HFFc6 (cell line): ENCODE results near the gene ARFGAP3. TPM values are rescaled to one million over a fixed set of nuclear protein-coding genes. Genes with fewer than 3 reads are reported as not detected.

ENCODE experiments used
- DNase-seq: peaks from one replicate; pipeline ENCODE4 v3.0.0-alpha.2; 2018
- H3K27ac Mint-ChIP-seq: 2 replicates; pipeline ENCODE4 v1.8.0; 2020; ENCODE audit warnings: mild to moderate bottlenecking, mixed read lengths
- H3K27me3 Mint-ChIP-seq: 2 replicates; pipeline ENCODE4 v1.8.0; 2021; ENCODE audit warnings: mild to moderate bottlenecking, moderate library complexity, mixed read lengths; ENCODE audit not compliant: insufficient read depth
- H3K36me3 Mint-ChIP-seq: 2 replicates; pipeline ENCODE4 v1.8.0; 2021; ENCODE audit warnings: low read depth, mixed read lengths
- H3K4me1 Mint-ChIP-seq: 2 replicates; pipeline ENCODE4 v1.8.0; 2020; ENCODE audit warnings: low read depth, mixed read lengths
- H3K4me3 Mint-ChIP-seq: 2 replicates; pipeline ENCODE4 v1.8.0; 2020; ENCODE audit warnings: mild to moderate bottlenecking, moderate library complexity, mixed read lengths
- H3K9me3 Mint-ChIP-seq: 2 replicates; pipeline ENCODE4 v1.8.0; 2020; ENCODE audit warnings: mild to moderate bottlenecking, mixed read lengths
- total RNA-seq, 6 experiments: library from RNA; stranded (reverse); fragmentation: NEBNext Ultra II Directional; extraction: Animal tissue kit (Norgen Biotek cat#: 25700); gene quantifications; 2 replicates in 1 of 6; 3 replicates in 5 of 6; pipeline ENCODE4 v1.2.3, GENCODE V29; 2021
- TF ChIP-seq, protein P1 (sequence below): fragments of 200-600 bp; sonication (generic); IDR thresholded peaks from 2 replicates; pipeline ENCODE4 v1.5.0; 2021; ENCODE audit warnings: antibody characterized with exemption, mild to moderate bottlenecking

Gene ARFGAP3
- total RNA-seq, 6 experiments from 2014 or later: 62.6 to 77.7 (median 66.8) TPM

GRCh38 chr22:42883121-42883520 is 26.0 kb upstream of the ARFGAP3 start:
- TF ChIP-seq, protein P1, sequence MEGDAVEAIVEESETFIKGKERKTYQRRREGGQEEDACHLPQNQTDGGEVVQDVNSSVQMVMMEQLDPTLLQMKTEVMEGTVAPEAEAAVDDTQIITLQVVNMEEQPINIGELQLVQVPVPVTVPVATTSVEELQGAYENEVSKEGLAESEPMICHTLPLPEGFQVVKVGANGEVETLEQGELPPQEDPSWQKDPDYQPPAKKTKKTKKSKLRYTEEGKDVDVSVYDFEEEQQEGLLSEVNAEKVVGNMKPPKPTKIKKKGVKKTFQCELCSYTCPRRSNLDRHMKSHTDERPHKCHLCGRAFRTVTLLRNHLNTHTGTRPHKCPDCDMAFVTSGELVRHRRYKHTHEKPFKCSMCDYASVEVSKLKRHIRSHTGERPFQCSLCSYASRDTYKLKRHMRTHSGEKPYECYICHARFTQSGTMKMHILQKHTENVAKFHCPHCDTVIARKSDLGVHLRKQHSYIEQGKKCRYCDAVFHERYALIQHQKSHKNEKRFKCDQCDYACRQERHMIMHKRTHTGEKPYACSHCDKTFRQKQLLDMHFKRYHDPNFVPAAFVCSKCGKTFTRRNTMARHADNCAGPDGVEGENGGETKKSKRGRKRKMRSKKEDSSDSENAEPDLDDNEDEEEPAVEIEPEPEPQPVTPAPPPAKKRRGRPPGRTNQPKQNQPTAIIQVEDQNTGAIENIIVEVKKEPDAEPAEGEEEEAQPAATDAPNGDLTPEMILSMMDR: no peak
- H3K36me3 Mint-ChIP-seq: peaks cover 5% of the 10 kb centered on the region
- no peaks in the 10 kb centered on the region for H3K9me3 Mint-ChIP-seq
- H3K4me1 Mint-ChIP-seq: peaks cover 16% of the 10 kb centered on the region
- H3K4me3 Mint-ChIP-seq: no peak overlapping the region
- H3K27ac Mint-ChIP-seq: peak overlapping the region; percentile 24; the same call in 1 of the 2 replicates
- H3K27me3 Mint-ChIP-seq: no peaks in the 10 kb centered on the region; the same call in none of the 2 replicates
- no peak for DNase-seq

GRCh38 chr22:42881982-42882656 is 25.0 kb upstream of the ARFGAP3 start:
- Mint-ChIP-seq H3K4me1 (peaks cover 16% of the 10 kb centered on the region), H3K27me3 (no peaks in the 10 kb centered on the region; the same call in none of the 2 replicates), H3K4me3 (no peak overlapping the region), H3K36me3 (peaks cover 5% of the 10 kb centered on the region), H3K27ac (no peak overlapping the region), H3K9me3 (no peaks in the 10 kb centered on the region)
- TF ChIP-seq, protein P1: no peak
- no peak for DNase-seq

- Mint-ChIP-seq H3K4me1 (peaks cover 16% of the 10 kb centered on the region), H3K4me3 (no peak overlapping the region), H3K36me3 (peaks cover 10% of the 10 kb centered on the region), H3K9me3 (no peaks in the 10 kb centered on the region), H3K27ac (no peak overlapping the region), H3K27me3 (no peaks in the 10 kb centered on the region; the same call in none of the 2 replicates)
- DNase-seq: no peak
- TF ChIP-seq, protein P1: 0 out of 2 replicates have a peak, but pooled peaks have one; percentile 5
Measured at GRCh38 chr22:42881298-42881697, 24.2 kb upstream of the ARFGAP3 start.

GRCh38 chr22:42880815-42881214 is 23.7 kb upstream of the ARFGAP3 start:
- no peak for DNase-seq
- Mint-ChIP-seq H3K4me1 (peaks cover 12% of the 10 kb centered on the region), H3K27me3 (no peaks in the 10 kb centered on the region; the same call in none of the 2 replicates), H3K36me3 (peaks cover 10% of the 10 kb centered on the region), H3K9me3 (no peaks in the 10 kb centered on the region), H3K4me3 (no peak overlapping the region), H3K27ac (no peak overlapping the region)
- TF ChIP-seq, protein P1: peak; percentile 41; the same call in 1 of the 2 replicates

DNA sequence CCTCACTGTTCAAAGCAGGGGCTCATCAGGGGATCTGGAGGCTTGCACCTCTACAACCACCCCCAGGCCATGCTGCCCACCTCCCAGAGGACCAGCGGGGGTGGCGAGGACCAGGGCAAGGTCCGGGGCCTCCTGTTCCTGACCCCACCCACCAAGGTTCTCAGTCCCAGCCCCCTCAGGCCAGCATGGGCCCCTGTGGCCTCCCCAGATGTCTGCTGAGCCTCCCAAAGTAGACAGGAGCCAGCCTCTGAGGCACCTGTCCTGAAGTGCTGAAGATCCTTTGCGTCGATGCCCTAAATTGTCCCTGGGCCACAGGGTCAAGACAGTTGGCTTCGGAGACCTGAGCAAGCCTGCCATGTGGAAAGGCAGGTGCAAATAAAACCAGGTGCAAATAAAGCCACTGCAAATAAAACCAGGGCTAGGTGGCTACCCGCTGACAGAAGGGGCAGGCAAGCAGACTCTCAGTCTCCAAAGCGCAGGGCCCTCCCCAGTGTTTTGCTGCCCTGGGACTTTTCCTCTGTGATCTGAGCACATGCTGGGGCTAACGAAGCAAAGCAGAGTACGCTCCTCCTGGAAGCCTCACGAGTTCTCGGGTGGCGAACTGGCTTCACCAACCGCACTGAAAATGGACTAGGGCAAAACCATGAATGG is 22.4 kb upstream of the ARFGAP3 start:
- TF ChIP-seq, protein P1: no peak
- Mint-ChIP-seq H3K36me3 (peaks cover 15% of the 10 kb centered on the region), H3K27me3 (peaks cover 1% of the 10 kb centered on the region; the same call in 1 of the 2 replicates), H3K27ac (no peak overlapping the region; the same call in 1 of the 2 replicates), H3K4me3 (no peak overlapping the region), H3K4me1 (no peaks in the 10 kb centered on the region; the same call in 1 of the 2 replicates), H3K9me3 (no peaks in the 10 kb centered on the region)
- no peak for DNase-seq
